ENCODE results near the gene DUT. TPM values are rescaled to one million over a fixed set of nuclear protein-coding genes. Genes with fewer than 3 reads are reported as not detected.
A peak's percentile ranks its signal among the peaks of the same experiment; 100 is the strongest.

Gene DUT
- total and polyA plus RNA-seq, 2 of the 8 experiments (the other 6 are each of a cell fraction or from before 2014, with no cell fraction given): 71.5 to 246 TPM

GRCh38 chr15:48304398-48304797 is 26.8 kb upstream of the DUT start:
- H4K8ac ChIP-seq (ENCODE audit: extremely low read depth, insufficient read depth, low read length): no peak overlapping the region
- H3K23ac ChIP-seq (ENCODE audit: insufficient read length): no peak overlapping the region
- no peak overlapping the region for H4K91ac ChIP-seq (replicated peaks; ENCODE audit: insufficient read length, low read length)
- H3K79me2 ChIP-seq (ENCODE audit: control insufficient read depth in 1 of 2, insufficient read depth in 2 of 2, low read length in 2 of 2): no peaks in the 10 kb centered on the region
- no peak overlapping the region for H3K9ac ChIP-seq (replicated peaks in 1 of 4; ENCODE audit: extremely low read depth in 1 of 4, low read depth in 3 of 4, low read length in 3 of 4)
- H3K27me3 ChIP-seq (replicated peaks in 1 of 4; ENCODE audit: control insufficient read depth in 3 of 4, extremely low read depth in 1 of 4, insufficient read depth in 3 of 4, low read length in 3 of 4): no peaks in the 10 kb centered on the region
- H3K23me2 ChIP-seq (ENCODE audit: low read depth, low read length): no peaks in the 10 kb centered on the region
- 0 out of 2 replicates have a peak overlapping the region, but pooled peaks have one; percentile 49 for H2BK15ac ChIP-seq (ENCODE audit: low read length)
- H3K36me3 ChIP-seq (ENCODE audit: control insufficient read depth in 2 of 4, insufficient read depth in 4 of 4, low read length in 3 of 4): no peaks in the 10 kb centered on the region
- peak; percentile 45 for FAIRE-seq
- H3K4me2 ChIP-seq (ENCODE audit: insufficient read depth in 1 of 2, low read depth in 2 of 2, low read length in 2 of 2): peak overlapping the region in 1 of 2 experiments; percentile 15; a peak in 1 of 4 replicates
- H3K14ac ChIP-seq (ENCODE audit: insufficient read length): no peak overlapping the region
- CTCF ChIA-PET (ENCODE audit: partially characterized antibody): interaction anchor here (0.7 to 1.1 kb wide), 4 partner anchors 14 to 20 kb away, joined by 3 to 6 read pairs (median 3); no protein-coding TSS in a partner anchor
- H2BK5ac ChIP-seq (ENCODE audit: low read depth, low read length): peak overlapping the region; percentile 18; the same call in 1 of the 2 replicates
- H2BK12ac ChIP-seq (ENCODE audit: low read depth, low read length): 0 out of 2 replicates have a peak overlapping the region, but pooled peaks have one; percentile 83
- no peak overlapping the region for H3K27ac ChIP-seq (ENCODE audit: low read depth, low read length)
- no peak overlapping the region for H4K5ac ChIP-seq (ENCODE audit: insufficient read length, low read depth, low read length)
- POLR2A ChIA-PET (ENCODE audit: partially characterized antibody): interaction anchor here (1.3 kb wide), 1 partner anchor 35 kb away, joined by 3 read pairs; no protein-coding TSS in a partner anchor
- H2AK5ac ChIP-seq (ENCODE audit: low read depth, low read length): no peak overlapping the region
- peak overlapping the region; percentile 16; the same call in 1 of the 2 replicates for H2BK20ac ChIP-seq (ENCODE audit: low read length)
- H3K79me1 ChIP-seq (ENCODE audit: low read depth, low read length): no peaks in the 10 kb centered on the region
- no peaks in the 10 kb centered on the region for H3K9me3 ChIP-seq (ENCODE audit: insufficient read depth in 2 of 2, low read depth in 1 of 2, low read length in 1 of 2)
- WGBS, 2 experiments (ENCODE audit: extremely low coverage in 1 of 2, insufficient coverage in 1 of 2, insufficient read length in 1 of 2, insufficient replicate concordance in 2 of 2, low coverage in 1 of 2, low lambda C conversion rate in 2 of 2, missing lambda C conversion rate in 1 of 2): 87% methylated on average over 2 of the region's 2 CpGs; no CpG with 5 or more reads in 1 of the 2 experiments
- H3K56ac ChIP-seq (replicated peaks; ENCODE audit: insufficient read length, low read depth, low read length): no peak overlapping the region
- peak overlapping the region; percentile 19; the same call in 1 of the 2 replicates for H3K18ac ChIP-seq (ENCODE audit: extremely low read depth, low read length)
- 0 out of 2 replicates have a peak overlapping the region, but pooled peaks have one; percentile 24 for H2AFZ ChIP-seq (ENCODE audit: low read length)
- H3K4ac ChIP-seq (replicated peaks; ENCODE audit: insufficient read length, low read depth, low read length): no peak overlapping the region
- no peak overlapping the region for H3K4me3 ChIP-seq (ENCODE audit: extremely low read depth in 1 of 4, insufficient read depth in 2 of 4, low read depth in 3 of 4, low read length in 4 of 4)
- no peak for DNase-seq (ENCODE audit: low read depth in 1 of 2, low spot score in 2 of 2)
- no peaks in the 10 kb centered on the region for H4K20me1 ChIP-seq (replicated peaks in 1 of 2; ENCODE audit: control insufficient read depth in 1 of 2, insufficient read depth in 2 of 2, low read length in 2 of 2)
- no peak overlapping the region for H2BK120ac ChIP-seq (replicated peaks; ENCODE audit: low read depth, low read length)
- peaks cover 6 to 20% (median 12%) of the 10 kb centered on the region in 4 experiments; a peak in 6 of 7 replicates for H3K4me1 ChIP-seq (replicated peaks in 1 of 4; ENCODE audit: control insufficient read depth in 3 of 4, insufficient read depth in 4 of 4, low read length in 3 of 4)
- TF ChIP-seq RBBP5 (IDR thresholded peaks at IDR 0.05; ENCODE audit: borderline replicate concordance, low read depth, low read length) (no peak), RXRA (IDR thresholded peaks at IDR 0.05; ENCODE audit: insufficient read depth, low read depth, low read length) (no peak), JUND (IDR thresholded peaks at IDR 0.05; ENCODE audit: low read length) (no peak), BCL11A (IDR thresholded peaks at IDR 0.05; ENCODE audit: low read depth in 2 of 2, low read length in 2 of 2) (no peak), YY1 (IDR thresholded peaks at IDR 0.05; ENCODE audit: low read depth, low read length) (no peak), TCF12 (IDR thresholded peaks at IDR 0.05; ENCODE audit: low read depth, low read length) (no peak), CTBP2 (IDR thresholded peaks at IDR 0.05; ENCODE audit: borderline replicate concordance, insufficient read depth, insufficient read length, low read length) (no peak), CTCF (IDR thresholded peaks at IDR 0.05; ENCODE audit: control extremely low read depth in 1 of 3, insufficient read depth in 1 of 3, low read depth in 1 of 3, low read length in 3 of 3) (no peak), NRF1 (IDR thresholded peaks at IDR 0.05; ENCODE audit: low read depth, low read length) (no peak), BACH1 (IDR thresholded peaks at IDR 0.05; ENCODE audit: low read length) (no peak), CHD1 (IDR thresholded peaks at IDR 0.05; ENCODE audit: low read depth, low read length) (no peak)

All from H1 (cell line).